HG02852 (cell line): ENCODE measurements around the gene RNF114.

Source experiments
- ATAC-seq: cut with Tn5 transposase; IDR thresholded peaks from one replicate; pipeline ENCODE4 v1.9.1; 2021; ENCODE audit warnings: mild to moderate bottlenecking, moderate library complexity; ENCODE audit not compliant: unreplicated experiment

The RNF114 gene

DNA sequence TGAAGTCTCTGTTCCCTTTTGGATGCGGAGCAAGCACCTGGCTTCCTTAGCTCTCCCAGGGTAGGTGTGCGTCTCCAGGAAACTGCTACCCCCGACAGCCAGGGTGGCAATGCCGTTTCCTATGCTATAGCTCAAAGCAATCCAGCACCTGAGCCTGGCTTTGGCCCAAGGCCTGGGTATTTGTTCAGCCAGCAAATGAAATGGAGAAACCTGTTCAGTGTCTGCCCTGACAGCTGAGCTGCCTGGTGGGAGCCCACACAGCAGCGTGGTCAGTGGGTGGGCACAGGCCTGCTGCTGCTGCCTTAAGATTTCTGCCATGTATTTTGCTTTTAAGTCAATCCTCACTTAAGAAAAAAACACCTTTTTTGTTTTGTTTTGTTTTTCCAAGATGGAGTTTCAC is 34.6 kb upstream of the RNF114 start:
- ATAC-seq: no peak

DNA sequence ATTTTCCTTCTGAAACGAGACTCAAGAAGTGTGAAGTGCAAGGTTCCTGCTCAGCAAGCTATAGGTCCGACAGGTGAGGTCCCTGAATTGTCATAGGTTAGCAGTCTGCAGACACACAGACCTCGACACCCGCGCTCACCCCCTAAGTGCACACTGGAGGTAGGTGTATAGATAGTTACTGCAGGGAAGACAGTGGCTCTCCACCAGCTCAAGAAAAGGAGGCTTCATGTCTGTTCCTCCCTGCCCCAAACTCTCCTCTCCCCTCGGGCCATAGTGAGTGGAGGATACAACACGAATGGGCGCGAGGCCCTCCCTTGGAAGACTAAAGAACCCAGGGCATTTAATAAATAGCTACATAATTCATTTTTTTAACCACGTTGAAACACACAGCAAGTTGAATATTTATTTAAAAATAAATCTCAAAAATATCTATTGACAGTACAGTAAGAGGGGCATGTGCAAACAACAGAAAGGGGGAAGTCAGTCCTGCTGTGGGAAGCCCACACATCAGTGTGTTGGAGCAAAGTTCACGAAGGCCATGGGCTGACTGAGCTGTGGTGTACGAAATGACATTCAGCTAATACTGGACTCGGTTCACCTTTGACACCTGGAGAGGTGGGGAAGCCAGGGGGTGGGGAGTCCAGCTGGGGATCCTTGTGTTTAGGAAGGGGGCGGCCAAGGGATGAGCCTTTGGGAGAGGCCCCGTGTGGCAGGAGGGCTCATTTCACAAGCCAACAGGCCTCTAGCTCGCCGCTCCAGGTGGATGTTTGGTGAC is 31.6 kb upstream of the RNF114 start:
- ATAC-seq: no peak

DNA sequence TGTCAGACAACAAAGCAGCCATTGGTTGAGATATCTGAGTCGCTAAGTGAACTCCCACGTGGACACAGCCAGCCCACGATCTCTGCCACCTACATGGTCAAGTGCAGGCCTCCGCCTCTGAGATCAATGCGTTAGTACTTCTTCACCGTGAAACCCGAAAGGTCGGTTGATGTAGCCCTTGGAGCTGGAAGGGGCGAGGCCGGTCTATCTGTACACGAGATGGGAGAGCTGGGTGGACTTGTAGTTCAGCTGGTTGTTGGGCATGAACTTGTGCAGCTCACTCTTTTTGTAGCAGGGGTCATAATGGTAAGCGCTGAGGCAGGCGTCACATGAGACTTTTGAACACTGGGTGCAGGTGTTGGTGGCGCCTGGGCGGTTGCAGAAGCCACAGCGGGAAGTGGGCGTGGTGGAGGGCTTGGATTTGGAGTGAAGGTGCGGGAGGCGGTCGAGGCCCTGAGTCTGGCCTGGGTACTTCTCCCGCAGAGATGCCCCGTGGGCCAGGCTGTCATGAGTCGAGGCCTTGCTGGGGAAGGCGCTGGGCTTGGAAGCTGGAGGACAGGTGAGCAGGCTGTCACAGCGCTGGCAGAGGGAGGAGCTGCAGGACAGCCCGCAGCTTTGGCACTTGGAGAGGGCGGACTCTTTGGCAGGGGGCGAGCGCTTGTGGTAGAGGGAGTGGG is 30.6 kb upstream of the RNF114 start:
- ATAC-seq: no peak

DNA sequence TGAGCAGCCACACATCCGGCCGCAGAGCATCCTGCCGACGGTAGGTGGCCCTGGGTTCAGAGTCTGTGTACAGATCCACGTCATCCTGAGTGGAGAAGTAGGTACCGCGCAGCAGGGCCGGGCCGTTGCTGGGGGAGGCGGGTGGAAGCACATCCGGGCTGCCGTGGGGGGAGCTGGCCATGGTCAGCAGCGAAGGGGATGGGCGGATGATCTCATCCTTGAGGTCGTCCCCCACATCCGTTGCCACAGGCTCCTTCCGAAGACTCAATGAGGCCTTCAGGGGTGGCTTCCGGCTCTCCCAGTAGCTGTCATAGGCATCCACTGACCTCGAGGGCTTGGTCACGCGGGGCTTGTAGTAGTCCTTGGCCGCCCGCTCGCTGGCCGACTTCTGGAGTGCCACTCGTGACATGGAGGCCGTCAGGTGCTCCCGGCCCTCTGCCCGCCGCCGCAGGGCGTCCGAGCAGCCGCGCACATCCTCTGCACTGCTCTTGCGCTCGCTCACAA is 30.0 kb upstream of the RNF114 start:
- ATAC-seq: no peak

DNA sequence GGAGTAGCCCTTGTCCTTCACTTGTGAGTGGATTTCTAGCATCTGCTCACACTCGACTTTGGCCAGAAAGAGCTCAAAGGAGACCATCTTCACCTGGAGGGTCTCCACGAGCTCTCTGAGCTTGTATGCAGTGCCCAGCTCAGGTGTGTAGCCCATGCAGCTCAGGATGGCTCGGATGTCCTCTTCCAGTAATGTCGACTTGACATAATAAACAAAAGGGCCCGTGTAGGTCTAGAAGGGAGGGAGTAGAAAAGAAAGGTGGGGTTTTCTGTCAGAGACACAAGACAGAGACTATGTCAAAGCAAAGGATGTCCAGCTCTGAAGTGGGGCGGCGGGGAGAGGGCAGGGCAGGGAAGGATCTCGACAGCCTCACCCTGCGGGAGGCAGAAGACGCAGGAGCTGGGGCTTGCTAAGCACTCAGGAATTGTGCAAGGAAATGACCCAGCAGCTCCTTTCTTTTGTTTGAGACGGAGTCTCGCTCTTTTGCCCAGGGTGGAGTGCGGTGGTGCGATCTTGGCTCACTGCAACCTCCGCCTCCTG is 29.5 kb upstream of the RNF114 start:
- ATAC-seq: no peak

DNA sequence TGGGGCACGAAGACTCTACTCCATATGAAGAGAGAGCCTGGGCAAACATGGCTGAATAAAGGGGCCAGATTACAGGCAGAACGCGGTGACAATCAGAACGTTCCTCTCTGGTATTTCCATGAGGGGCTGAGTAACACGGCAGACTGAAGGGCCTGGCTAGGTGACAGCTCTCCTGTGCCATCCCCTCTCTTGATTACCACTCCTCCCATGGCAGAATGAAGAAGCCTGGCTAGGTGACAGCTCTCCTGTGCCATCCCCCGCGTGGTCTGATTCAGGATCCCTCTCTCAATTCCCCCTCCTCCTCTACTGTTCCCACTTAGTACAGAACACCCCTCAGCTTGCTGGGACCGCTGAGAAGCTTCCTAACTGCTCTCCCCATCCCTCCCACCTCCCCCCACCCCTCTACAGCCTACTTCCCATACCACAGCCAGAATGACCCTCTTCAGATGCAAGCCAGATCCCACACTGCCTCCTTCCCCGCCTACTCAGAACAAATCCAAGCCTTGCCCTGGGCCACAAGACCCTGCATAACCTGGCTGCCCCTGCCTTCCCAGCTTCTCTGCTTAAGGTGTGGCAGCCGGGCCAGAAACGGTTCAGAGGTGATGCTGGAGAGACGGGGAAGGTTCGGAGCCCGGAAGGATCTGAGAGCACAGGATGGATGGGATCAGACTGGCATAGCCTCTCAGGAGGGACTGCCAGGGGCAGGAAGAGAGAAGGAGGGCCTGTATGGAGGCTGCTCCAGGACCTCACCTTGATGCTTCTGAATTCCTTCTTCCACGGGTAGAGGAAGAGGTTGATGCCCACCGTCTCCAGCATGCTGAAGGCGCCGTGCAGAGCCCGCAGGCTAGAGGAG is 28.6 kb upstream of the RNF114 start:
- ATAC-seq: no peak

DNA sequence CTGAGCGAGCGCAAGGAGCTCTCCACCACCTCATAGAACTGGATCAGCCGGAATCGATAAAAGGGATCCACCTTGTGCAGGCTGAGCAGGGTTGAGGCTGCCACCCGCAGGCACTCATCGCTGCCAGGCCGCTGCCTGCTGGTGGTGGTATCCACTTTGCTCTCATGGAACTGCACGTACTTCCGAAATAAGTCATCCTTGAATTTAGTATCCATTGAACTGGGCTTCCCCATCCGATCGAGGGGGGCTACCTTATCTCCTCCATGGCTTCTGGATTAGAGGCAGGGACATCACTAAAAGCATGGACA is 28.0 kb upstream of the RNF114 start:
- ATAC-seq: no peak

DNA sequence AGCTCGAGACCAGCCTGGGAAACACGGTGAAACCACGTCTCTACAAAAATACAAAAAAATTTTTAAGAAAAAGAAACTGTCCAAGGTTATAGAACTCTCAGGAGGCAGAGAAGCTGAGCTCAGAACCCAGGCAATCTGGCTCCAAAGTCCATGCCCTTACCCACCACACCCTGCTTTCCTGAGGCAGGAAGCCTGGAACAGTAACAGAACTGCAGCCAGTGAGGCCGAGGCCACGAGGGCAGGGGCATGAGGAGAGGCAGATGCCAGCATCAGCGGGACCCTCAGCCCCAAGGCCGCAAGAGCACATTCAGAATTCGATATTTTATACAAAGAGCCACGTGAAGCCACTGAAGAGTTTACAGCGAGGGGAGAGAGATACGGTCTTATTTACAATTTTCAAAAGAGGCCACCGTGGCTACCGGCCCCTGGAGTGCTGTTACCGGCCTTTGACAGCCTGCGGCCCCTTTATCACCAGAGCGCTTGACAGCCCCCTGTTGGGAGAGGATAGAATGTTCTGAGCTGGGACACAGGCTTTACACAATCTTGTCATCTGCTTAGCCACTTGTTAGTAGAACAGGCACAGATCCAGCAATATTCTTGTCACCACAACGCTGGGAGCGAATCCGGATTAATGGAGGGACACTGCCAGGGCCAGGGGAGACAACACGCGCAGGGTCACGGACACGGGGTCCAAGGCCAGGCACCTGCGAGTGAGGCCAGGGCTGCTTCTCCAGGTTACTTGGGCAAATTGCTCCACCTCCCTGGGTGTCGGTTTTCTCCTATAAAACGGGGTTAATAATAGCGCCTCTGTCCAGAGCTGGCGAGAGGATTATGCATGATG is 26.5 kb upstream of the RNF114 start:
- ATAC-seq: no peak

DNA sequence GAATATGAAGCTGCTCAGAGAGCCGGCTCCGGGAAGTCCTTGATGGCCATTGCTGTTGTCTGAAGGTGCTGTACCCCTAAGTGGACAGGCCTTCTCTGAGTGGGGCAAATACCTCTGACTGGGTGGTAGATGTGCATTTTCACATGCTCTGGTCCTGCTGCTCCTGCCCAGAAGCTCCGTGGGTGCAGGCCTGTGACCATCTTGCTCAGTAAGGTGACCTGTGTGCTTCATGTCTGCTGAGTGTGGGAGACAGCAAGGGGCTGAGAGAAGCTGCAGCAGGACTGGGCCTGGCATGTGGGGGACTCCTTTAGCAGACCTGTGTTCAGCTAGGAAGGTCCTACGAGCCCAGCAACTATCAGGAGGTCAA is 25.9 kb upstream of the RNF114 start:
- ATAC-seq: no peak

DNA sequence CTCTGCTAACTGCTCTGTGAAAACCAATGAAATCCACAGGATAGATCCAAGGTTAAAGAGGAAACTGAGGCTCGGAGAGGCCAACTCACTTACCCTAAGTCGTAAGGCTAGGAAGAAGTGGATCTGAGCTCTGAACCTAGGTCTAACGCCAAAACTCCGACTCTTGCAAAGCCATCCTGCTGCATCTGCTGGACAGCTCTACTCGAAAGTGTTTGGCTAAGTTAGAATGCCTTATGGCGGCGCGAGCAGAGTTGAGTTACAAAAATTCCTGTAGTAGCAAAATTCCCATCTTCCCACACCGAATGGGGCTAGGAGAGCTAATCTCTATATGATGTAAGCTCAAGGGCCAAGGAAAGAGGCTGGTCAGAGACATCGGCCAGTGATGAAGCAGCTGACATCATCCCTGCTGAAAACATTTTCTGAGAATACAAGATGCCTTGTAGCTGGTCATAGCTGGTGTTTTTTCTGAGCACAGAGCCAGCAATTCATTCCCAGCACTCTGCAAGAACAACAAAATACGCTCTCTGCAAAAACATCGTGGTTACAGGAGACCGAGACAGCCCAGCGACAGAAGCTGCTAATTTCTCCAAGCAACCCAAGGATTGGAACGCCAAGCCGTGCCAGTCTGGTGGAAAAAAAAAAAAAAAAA is 22.7 kb upstream of the RNF114 start:
- no peak for ATAC-seq

DNA sequence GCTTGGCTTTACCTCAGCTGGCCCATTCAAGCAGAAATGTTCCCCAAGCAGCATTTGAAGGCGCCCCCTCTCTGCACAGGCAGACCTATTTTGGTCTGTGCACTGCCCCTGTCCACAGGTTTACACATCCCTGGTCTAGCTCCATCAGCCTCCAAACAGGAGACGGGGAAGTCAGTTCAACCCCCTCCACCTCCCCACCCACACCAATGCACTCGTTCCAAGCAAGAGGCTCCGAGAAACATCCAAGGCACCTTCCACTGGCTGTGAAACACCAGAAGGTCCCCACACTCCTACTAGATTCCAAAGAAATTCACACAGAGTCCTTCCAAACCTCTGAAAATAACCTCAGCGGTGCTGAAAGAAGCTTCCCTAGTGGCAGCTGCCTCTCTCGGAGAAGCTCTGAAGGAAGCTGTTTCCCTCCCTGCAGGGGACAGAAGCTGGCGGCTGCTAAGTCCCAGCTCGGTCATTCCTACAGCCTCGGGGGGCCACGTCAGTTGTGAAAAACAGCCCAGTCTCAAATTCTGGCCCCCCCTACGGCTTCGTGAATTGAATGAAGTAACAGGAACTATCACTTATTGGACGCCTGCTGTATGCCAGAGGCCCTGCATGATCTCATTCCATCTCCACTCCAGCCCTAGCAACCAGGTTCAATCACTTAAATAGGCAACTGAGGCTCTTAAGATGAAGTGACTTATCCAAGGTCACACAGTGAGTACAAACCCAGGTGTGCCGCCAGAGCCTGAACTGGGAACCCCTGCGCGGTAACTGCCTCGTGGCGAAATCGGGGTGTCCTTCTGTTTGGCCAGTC is 21.7 kb upstream of the RNF114 start:
- ATAC-seq: peak; percentile 2

DNA sequence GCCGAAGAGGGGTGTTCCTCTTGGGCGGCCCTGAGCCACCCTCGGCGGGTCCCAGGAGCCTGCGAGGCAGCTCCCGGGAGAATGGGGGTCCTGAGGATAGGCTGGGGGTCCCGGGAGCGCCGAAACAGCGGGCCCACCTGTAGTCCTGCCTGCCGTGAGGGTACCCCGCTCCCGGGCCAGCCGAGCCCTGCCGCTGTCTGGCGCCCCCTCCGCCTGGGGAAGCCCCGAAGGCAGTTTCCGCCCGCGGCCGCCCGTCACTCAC is 21.1 kb upstream of the RNF114 start:
- peak; percentile 28 for ATAC-seq

DNA sequence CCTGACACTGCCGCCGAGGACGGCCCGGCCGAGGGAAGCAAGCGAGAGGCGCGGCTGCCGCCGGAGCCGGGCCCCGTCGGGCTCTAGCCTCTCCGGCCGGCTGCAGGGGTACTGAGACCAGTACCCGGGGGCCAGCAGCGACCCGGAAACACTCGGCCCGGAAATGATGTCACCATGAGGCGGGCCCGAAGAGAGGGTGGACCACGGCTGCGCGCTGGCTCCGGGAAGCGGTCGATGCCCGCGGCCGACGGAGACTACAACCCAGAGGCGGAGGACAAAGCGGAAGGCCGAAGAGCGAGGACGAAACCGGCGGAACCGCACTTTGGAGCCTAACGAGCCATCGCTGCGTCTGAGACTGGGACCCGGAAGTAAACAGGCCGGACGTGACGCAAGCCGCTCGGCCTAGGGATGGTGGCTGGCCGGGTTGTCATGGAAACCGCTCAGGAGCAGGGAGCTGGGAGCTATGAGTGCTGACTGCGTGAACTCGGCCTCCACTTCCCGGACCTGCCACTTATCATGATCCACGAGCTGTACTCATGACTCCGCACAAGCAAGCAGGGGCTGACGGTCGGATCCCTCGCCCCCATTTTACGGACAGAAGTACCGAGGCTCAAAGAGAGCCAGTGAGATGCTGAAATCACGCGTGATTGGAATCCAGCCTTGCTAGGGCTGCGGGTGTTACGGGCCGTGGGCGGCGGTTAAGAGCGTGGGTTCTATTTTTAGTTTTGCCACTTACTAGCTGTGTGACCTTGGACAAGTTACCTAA is 20.6 kb upstream of the RNF114 start, which contains the start of gene SPATA2:
SPATA2 (minus strand) TSS at position 150 of the 766 bp plus-strand sequence. CDS start 7,039 bp downstream, outside the sequence.
- peak; percentile 79 for ATAC-seq

DNA sequence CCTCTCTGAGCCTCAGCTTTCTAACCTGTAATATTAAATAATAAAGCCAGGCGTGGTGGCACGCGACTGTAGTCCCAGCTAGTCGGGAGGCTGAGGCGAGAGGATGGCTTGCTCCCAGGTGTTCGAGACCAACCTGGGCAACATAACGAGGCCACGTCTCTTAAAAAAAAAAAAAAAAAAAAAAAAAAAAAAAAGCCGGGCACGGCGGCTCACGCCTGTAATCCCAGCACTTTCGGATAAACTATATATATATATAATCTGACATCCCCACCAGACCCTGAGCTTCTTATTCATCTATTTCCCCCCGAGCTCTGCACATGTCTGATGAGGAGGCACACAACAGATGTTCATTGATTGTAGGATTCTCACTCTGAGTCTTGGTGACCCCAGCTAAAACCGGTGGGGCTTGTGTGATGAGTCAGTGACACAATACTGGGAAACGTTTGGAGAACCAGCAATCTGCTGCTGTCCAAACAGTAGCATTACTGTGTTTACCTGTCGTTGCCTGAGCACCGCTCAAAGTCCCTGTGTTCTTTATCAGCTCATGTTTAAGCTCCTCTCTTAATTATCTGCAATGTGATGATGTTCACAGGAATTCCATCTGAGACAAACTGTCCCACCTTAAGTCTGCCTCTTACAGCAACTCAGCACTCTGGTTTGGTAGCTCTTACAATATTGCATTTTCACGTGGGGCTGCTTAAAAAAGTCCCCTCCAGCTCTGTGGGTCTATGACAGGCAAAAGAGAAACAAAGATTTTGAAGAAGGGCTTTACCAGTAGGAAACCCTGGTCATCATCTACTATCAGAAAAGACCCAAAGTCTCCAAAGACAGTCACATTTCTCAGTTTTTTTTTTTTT is 19.8 kb upstream of the RNF114 start:
- no peak for ATAC-seq

DNA sequence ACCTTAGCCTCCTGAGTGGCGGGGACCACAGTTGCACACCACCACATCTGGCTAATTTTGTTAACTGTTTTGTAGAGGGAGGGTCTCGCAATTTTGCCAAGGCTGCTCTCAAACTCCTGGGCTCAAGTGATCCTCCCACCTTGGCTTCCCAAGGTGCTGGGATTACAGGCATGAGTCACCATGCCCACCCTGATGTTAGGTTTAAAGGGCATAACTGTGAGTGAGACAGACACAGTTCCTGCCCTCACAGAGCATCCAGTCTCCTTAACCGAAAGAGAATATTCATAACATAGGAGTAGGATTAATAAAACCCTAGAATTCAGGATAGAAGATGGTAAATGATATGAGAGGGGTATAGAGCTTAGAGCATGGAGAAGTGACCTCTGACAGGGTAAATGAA is 17.8 kb upstream of the RNF114 start:
- no peak for ATAC-seq

DNA sequence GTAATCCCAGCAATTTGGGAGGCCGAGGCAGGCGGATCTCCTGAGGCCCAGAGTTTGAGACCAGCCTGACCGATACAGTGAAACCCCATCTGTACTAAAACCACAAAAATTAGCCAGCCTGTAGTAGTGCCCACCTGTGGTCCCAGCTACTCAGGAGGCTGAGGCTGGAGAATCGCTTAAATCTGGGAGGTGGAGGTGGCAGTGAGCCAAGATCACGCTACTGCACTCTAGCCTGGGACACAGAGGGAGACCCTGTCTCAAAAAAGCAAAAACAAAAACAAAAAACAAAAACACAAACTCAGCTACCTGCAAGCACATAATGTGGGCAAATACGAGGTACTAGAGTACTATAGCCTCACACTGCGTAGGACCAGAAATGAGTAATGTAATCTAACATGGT is 17.2 kb upstream of the RNF114 start:
- ATAC-seq: no peak

DNA sequence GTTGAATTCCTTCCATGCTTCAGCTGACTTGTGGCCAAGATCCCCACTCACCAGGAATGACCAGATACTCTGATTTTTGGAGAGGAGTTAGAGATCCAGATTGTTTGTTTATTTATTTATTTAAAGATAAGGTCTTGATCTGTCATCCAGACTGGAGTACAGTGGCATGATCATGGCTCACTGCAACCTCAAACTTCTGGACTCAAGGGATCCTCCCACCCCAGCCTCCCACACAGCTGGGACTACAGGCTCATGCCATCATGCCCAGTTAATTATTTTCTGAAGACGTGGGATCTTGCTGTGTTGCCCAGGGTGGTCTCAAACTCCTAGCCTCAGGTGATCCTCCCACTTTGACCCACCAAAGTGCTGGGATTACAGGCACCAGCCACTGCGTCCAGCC is 16.7 kb upstream of the RNF114 start:
- no peak for ATAC-seq

DNA sequence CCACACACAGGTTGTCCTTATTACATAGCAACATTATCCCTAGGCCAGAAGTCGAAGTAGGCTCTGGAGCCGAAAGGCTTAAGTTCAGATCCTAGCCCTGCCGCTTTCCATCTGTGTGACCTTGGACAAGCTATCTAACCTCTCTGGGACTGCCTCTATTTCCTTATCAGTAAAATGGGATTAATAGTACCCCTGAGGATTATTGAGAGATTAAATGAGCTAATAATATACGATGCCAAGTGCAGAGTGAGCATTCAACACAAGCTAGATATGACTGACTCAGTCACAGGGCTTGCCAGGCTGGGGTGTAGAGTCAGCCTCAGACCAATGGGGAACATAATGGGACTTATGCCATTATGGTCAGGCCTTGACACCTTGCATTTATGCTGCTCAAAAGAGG is 11.9 kb upstream of the RNF114 start:
- no peak for ATAC-seq
